ENCODE data around the gene LYZL6. TPM values are rescaled to one million over a fixed set of nuclear protein-coding genes. Genes with fewer than 3 reads are reported as not detected.

Gene LYZL6
- total and polyA plus RNA-seq, 10 of the 15 experiments (the other 5 are each of a cell fraction or from before 2014, with no cell fraction given), result not detected

DNA sequence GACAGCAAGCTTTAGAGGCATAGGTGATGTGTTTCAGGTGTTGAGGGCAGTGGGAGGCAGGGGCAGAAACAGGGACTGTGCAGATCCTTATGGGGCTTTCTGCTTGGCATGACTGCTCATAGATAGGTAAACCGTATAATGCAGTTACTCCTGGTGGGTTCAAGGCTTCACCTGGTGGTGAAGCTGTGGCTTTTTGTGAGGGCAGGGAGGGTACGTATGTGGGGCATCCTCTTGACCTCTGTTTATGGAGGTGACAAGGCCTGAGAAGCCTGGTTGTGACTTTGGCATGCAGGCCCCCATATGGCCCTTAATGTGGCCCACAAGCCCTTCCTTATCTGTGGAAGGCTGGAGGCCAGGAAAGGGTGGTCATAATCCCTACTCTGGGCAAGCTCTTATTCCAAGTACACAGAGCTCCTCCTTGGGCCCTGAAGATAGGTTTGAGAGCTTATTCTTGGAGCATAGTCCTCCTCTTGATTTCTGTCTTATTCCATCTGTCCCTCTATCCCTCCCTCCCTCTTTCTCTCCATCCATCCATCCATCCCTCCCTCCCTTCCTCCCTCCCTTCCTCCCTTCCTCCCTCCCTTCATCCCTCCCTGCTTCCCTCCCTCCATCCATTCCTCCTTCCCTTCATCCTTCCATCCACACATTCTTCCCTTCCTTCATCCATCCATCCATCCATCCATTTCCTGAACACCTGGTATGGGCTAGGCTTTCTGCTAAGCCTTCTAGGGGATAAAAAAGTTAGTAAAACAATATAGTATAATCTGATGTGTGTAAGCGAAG lies 39.1 kb upstream of the LYZL6 start:
- RAD21 ChIA-PET (ENCODE audit: unreplicated experiment), result interaction anchor here (0.7 to 17.2 kb wide), 12 partner anchors 9 to 166 kb away, joined by 3 to 342 read pairs (median 4); partner anchors contain the start of gene CCL18
- FAIRE-seq, result no peak
- no TSS peak for BruUV-seq (replicated peaks)

More for the DNA sequence above, 39.1 kb upstream of the LYZL6 start:
- H3K27ac ChIP-seq (ENCODE audit: control insufficient read depth, insufficient read depth), result no peak overlapping the region
- in situ Hi-C loops (cut with MboI) (no loop called here), intact Hi-C loops (cut with micrococcal nuclease; ENCODE audit: unreplicated experiment) (no loop called here)
- no peaks in the 10 kb centered on the region for H3K36me3 ChIP-seq (ENCODE audit: control insufficient read depth in 2 of 2, insufficient read depth in 2 of 2, low read length in 1 of 2)
- ATAC-seq (no peak), DNase-seq (ENCODE audit: low read depth, low spot score) (no peak)
- no peak overlapping the region for H3K4me3 ChIP-seq
- no peaks in the 10 kb centered on the region for H3K27me3 ChIP-seq (replicated peaks in 1 of 2; ENCODE audit: control insufficient read depth in 2 of 2, insufficient read depth in 2 of 2, low read length in 1 of 2)
- SMC1A ChIA-PET (ENCODE audit: uncharacterized antibody, unreplicated experiment), result interaction anchor here (0.7 to 17.2 kb wide), 12 partner anchors 9 to 167 kb away, joined by 3 to 485 read pairs (median 7); partner anchors contain the start of gene CCL15
- CTCF ChIA-PET, result interaction anchor here (0.6 to 19.0 kb wide), 14 partner anchors 9 to 165 kb away, joined by 3 to 622 read pairs (median 6); partner anchors contain the start of gene CCL23
- no peak overlapping the region for H3K9ac ChIP-seq (ENCODE audit: control insufficient read depth, insufficient read depth, low read length)
- no peaks in the 10 kb centered on the region for H3K79me2 ChIP-seq (ENCODE audit: control insufficient read depth, insufficient read depth, low read length)
- no peak overlapping the region for H2AFZ ChIP-seq (ENCODE audit: control insufficient read depth, low read depth, low read length)
- WGBS (ENCODE audit: insufficient coverage, insufficient replicate concordance, low lambda C conversion rate, missing lambda C conversion rate), result 16% methylated on average over 3 of the region's 3 CpGs
- TF ChIP-seq GATAD2B (conservative IDR thresholded peaks at IDR 0.05; ENCODE audit: low read depth), result no peak
- no peak for TF ChIP-seq ESRRA (IDR thresholded peaks at IDR 0.05; ENCODE audit: low read length)
- no peak for TF ChIP-seq IRF3 (IDR thresholded peaks at IDR 0.05)
- no peak for TF ChIP-seq CBX5 (IDR thresholded peaks at IDR 0.05; ENCODE audit: low read depth)
- TF ChIP-seq RCOR1 (conservative IDR thresholded peaks at IDR 0.05; ENCODE audit: low read depth, low read length), result no peak
- no peak for TF ChIP-seq PML (IDR thresholded peaks at IDR 0.05; ENCODE audit: low read length)
- no peak for TF ChIP-seq CBFB (IDR thresholded peaks at IDR 0.05; ENCODE audit: low read depth)
- TF ChIP-seq STAT3 (IDR thresholded peaks at IDR 0.05; ENCODE audit: low read depth, low read length), result no peak
- no peak for TF ChIP-seq BCL11A (IDR thresholded peaks at IDR 0.05; ENCODE audit: low read depth, low read length)
- TF ChIP-seq RAD51 (IDR thresholded peaks at IDR 0.05), result no peak
- TF ChIP-seq SREBF1 (IDR thresholded peaks at IDR 0.05; ENCODE audit: low read length), result no peak
- no peak for TF ChIP-seq SUZ12 (IDR thresholded peaks at IDR 0.05; ENCODE audit: unreplicated experiment)
- no peak for TF ChIP-seq ZNF274 (IDR thresholded peaks at IDR 0.05; ENCODE audit: insufficient read depth, insufficient read length)
- TF ChIP-seq POLR2AphosphoS2 (IDR thresholded peaks at IDR 0.05; ENCODE audit: low read depth, low read length), result no peak
- TF ChIP-seq EP300 (IDR thresholded peaks at IDR 0.05; ENCODE audit: borderline replicate concordance in 1 of 2, control insufficient read depth in 1 of 2, low read depth in 2 of 2, low read length in 2 of 2), result no peak
- TF ChIP-seq EZH2 (IDR thresholded peaks at IDR 0.05; ENCODE audit: borderline replicate concordance, control insufficient read depth, low read depth, low read length), result no peak
- TF ChIP-seq NKRF (conservative IDR thresholded peaks at IDR 0.05), result no peak
- TF ChIP-seq NR2C2 (IDR thresholded peaks at IDR 0.05; ENCODE audit: borderline replicate concordance, control insufficient read depth, insufficient read length, low read depth), result no peak
- no peak for TF ChIP-seq SMAD5 (IDR thresholded peaks at IDR 0.05; ENCODE audit: low read depth)
- no peak for TF ChIP-seq SUPT20H (IDR thresholded peaks at IDR 0.05; ENCODE audit: borderline replicate concordance, control insufficient read depth, low read depth, low read length)
- peaks cover 3% of the 10 kb centered on the region; the same call in 1 of the 2 replicates for H3K4me1 ChIP-seq (ENCODE audit: control insufficient read depth, insufficient read depth, low read length)
- no peaks in the 10 kb centered on the region for H4K20me1 ChIP-seq (ENCODE audit: control insufficient read depth, insufficient read depth)
- POLR2A ChIA-PET, result interaction anchor here (0.7 to 1.0 kb wide), 2 partner anchors 8 to 106 kb away, joined by 3 to 4 read pairs; no protein-coding TSS in a partner anchor
- no peaks in the 10 kb centered on the region; the same call in 1 of the 3 replicates for H3K9me3 ChIP-seq (replicated peaks; ENCODE audit: control insufficient read depth, insufficient read depth, low read length)
- no peak overlapping the region for H3K4me2 ChIP-seq (ENCODE audit: control insufficient read depth, insufficient read depth)
